ENCODE results near the gene SLC39A6.

SLC39A6 gene

DNA sequence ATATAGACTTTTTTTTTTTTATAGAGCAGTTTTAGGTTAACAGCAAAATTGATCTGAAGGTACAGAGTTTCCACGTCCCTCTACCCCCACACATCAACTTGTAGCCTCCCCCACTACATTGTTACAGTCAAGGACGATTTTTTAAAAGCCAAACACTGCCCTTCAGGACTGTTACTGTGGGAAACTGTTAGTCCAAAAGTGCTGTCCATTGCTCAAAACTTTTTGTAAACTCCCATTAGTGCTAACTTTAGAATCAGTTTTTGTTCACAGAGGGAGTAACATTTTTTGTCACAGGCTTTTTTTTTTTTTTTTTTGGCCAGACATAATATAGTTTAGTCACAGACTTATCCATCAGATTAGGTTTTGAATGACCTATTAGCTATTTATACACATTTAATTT is 24.6 kb upstream of the SLC39A6 start:
- no peak for DNase-seq (ENCODE audit: low read depth, low spot score)
- in situ Hi-C loops (cut with HindIII; ENCODE audit: low sequenced_read_pairs): no loop called here
- TF ChIP-seq, protein P1, sequence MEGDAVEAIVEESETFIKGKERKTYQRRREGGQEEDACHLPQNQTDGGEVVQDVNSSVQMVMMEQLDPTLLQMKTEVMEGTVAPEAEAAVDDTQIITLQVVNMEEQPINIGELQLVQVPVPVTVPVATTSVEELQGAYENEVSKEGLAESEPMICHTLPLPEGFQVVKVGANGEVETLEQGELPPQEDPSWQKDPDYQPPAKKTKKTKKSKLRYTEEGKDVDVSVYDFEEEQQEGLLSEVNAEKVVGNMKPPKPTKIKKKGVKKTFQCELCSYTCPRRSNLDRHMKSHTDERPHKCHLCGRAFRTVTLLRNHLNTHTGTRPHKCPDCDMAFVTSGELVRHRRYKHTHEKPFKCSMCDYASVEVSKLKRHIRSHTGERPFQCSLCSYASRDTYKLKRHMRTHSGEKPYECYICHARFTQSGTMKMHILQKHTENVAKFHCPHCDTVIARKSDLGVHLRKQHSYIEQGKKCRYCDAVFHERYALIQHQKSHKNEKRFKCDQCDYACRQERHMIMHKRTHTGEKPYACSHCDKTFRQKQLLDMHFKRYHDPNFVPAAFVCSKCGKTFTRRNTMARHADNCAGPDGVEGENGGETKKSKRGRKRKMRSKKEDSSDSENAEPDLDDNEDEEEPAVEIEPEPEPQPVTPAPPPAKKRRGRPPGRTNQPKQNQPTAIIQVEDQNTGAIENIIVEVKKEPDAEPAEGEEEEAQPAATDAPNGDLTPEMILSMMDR (IDR thresholded peaks at IDR 0.05; ENCODE audit: low read depth, low read length): no peak
- no peak overlapping the region for H3K4me3 ChIP-seq (ENCODE audit: low read depth, low read length)

DNA sequence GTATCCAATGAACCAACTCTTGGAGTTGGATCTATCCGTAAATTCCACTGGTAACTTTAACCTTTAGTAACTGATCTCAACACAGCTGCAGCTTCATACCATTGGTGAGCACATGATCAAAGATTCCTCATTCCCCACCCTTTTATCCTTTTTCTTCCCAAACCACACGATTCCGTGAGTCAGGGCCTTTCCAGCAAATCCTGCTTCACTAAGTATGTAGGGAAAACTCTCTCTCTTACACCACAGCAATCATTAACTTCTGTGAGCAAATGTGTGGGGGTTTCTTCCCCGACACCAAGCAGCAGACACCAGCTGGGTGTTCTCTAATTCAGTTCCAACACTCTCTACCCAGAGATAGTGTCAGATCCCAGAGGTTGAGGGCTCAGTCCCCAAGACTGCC is 24.1 kb upstream of the SLC39A6 start:
- H3K4me3 ChIP-seq (ENCODE audit: low read depth, low read length): no peak overlapping the region
- TF ChIP-seq, protein P1 (IDR thresholded peaks at IDR 0.05; ENCODE audit: low read depth, low read length): no peak
- in situ Hi-C loops (cut with HindIII; ENCODE audit: low sequenced_read_pairs): no loop called here
- DNase-seq (ENCODE audit: low read depth, low spot score): peak; percentile 84

DNA sequence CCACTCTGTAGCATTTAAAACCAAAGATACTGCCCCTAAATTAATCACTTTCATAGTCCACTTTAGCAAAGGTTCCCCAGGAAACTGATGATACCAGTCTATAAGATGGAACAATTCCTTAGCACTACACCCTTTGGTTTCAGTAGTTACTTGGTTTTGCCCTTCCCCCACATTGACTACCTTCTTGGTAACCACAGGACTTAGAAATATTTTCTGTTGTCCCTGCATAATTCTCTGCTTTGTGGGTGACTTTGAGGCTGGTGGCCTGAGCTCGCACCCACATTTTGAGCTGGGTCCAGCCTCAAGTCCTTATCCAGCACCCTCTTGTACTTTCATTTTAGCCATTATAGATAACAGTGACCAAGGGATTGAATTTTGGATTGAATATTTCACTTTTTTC is 23.6 kb upstream of the SLC39A6 start:
- no peak for DNase-seq (ENCODE audit: low read depth, low spot score)
- in situ Hi-C loops (cut with HindIII; ENCODE audit: low sequenced_read_pairs): no loop called here

DNA sequence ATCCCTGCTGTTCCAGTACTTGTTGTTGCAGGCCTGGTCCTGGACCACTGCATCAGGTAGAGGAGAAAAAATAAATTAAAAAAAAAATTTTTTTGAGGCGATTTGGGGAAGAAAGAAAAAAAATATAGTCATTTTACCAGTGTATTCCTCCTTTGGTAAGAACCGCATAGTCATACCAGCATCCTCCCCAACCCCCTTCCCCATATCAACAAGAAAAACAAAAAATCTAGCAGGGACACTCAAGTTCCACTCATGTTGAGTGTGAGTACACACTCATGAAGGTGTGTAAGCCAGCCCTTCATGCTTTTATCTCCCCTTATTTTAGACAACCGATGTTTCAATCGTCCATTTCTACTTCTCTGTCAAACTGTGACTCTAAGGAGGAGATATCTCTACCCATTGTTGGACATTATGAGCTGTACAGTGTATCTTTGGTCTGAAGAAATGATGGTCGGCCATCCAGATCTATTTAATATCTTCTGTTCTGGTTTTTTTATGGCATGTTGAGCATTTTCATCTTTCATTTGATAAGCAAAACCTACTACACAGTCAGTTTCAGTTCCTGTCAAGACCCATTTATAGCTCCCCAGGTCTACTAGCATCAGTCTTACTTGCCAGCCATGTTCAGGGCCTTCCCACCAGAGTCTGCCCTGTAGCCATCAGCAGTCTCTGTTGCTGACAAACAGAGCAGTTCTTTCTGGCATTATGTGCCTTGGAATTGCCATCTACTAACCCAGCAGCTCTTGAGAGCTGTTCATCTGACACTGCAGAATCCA is 20.6 kb upstream of the SLC39A6 start:
- in situ Hi-C loops (cut with HindIII; ENCODE audit: low sequenced_read_pairs): no loop called here
- H3K4me3 ChIP-seq (ENCODE audit: low read depth, low read length): no peak overlapping the region
- TF ChIP-seq, protein P1 (IDR thresholded peaks at IDR 0.05; ENCODE audit: low read depth, low read length): no peak
- DNase-seq (ENCODE audit: low read depth, low spot score): no peak

More for the DNA sequence above, 23.6 kb upstream of the SLC39A6 start:
- no peak overlapping the region for H3K4me3 ChIP-seq (ENCODE audit: low read depth, low read length)
- TF ChIP-seq, protein P1 (IDR thresholded peaks at IDR 0.05; ENCODE audit: low read depth, low read length): no peak

DNA sequence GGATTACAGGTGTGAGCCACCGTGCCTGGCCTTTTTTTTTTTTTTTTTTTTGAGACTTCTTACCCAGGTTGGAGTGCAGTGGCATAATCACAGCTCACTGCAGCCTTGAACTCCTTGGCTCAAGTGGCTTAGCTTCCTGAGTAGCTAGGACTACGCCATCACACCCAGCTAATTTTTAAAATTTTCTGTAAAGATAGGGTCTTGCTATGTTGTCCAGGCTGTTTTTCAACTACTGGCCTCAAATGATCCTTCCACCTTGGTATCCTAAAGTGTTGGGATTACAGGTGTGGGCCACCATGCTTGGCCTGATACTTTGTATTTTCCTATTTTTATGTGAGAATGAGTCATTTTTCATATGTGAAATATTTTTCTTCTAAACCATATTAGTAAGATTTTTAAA is 14.3 kb upstream of the SLC39A6 start:
- in situ Hi-C loops (cut with HindIII; ENCODE audit: low sequenced_read_pairs): no loop called here
- TF ChIP-seq, protein P1 (IDR thresholded peaks at IDR 0.05; ENCODE audit: low read depth, low read length): no peak
- no peak overlapping the region for H3K4me3 ChIP-seq (ENCODE audit: low read depth, low read length)
- no peak for DNase-seq (ENCODE audit: low read depth, low spot score)

DNA sequence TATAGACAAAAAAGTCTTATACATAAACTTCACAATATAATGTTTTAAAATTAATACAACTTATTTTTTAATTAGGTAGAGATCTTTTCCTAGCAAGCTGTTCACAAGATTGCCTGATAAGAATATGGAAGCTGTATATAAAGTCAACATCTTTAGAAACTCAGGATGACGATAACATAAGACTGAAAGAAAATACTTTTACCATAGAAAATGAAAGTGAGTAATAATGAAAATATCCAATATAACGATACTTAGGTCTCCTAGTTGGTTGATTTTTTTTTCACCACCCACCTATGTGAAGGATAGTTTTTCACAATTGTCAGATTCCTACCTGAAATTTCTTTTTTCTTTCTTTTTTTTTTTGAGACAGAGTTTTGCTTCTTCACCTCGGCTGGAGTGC is 13.6 kb upstream of the SLC39A6 start:
- DNase-seq (ENCODE audit: low read depth, low spot score): no peak
- in situ Hi-C loops (cut with HindIII; ENCODE audit: low sequenced_read_pairs): no loop called here
- TF ChIP-seq, protein P1 (IDR thresholded peaks at IDR 0.05; ENCODE audit: low read depth, low read length): no peak
- no peak overlapping the region for H3K4me3 ChIP-seq (ENCODE audit: low read depth, low read length)
